Lower lobe of right lung (tissue), 2 donors: Measurements from ENCODE around the gene BCKDK. TPM values are rescaled to one million over a fixed set of nuclear protein-coding genes. Genes with fewer than 3 reads are reported as not detected.

ENCODE experiments used
- ATAC-seq, 2 donors: fragments of 200-7000 bp; cut with Tn5 transposase; one replicate each; pipeline ENCODE4 v1.9.1; 2020 to 2022; ENCODE audit warnings: mild to moderate bottlenecking in 2 of 2, moderate library complexity in 2 of 2
- DNase-seq: peaks from one replicate; pipeline ENCODE4 v3.0.0-alpha.2; 2020
- H3K27ac ChIP-seq: fragments of 200-600 bp; one replicate; pipeline ENCODE4 v1.8.0; 2022
- H3K27me3 ChIP-seq: fragments of 200-600 bp; one replicate; pipeline ENCODE4 v1.8.0; 2022; ENCODE audit warnings: low read depth
- H3K36me3 ChIP-seq: fragments of 200-600 bp; one replicate; pipeline ENCODE4 v1.8.0; 2022; ENCODE audit warnings: mild to moderate bottlenecking
- H3K4me1 ChIP-seq: fragments of 200-600 bp; one replicate; pipeline ENCODE4 v1.8.0; 2022
- H3K4me3 ChIP-seq: fragments of 200-600 bp; one replicate; pipeline ENCODE4 v1.8.0; 2022; ENCODE audit warnings: mild to moderate bottlenecking
- H3K9me3 ChIP-seq: fragments of 200-600 bp; one replicate; pipeline ENCODE4 v1.8.0; 2022
- CTCF ChIP-seq: fragments of 200-600 bp; IDR thresholded peaks from one replicate; pipeline ENCODE4 v1.8.0; 2022; ENCODE audit warnings: antibody characterized with exemption, mild to moderate bottlenecking
- intact Hi-C: fragments of 100-400 bp; cut with DNase I; formaldehyde crosslinking; loops from one replicate; pipeline ENCODE4 v1.11.0; 2022
- total RNA-seq: library from RNA; stranded (reverse); fragmentation: NEBNext Ultra II Directional; extraction: Animal tissue kit (Norgen Biotek cat#: 25700); gene quantifications from one replicate; pipeline ENCODE4 v1.2.1, GENCODE V29; 2021
- donor health status: DM: no; HTN: yes; CAD: no; lungs with severe emphysema.

BCKDK gene
- total RNA-seq, 1 donor from 2014 or later: 37.6 TPM

GRCh38 chr16:31064882-31065461 is 43.2 kb upstream of the BCKDK start:
- Histone ChIP-seq H3K4me3 (no peak overlapping the region), H3K4me1 (peaks cover 13% of the 10 kb centered on the region), H3K27me3 (no peaks in the 10 kb centered on the region), H3K9me3 (no peaks in the 10 kb centered on the region), H3K36me3 (peaks cover 33% of the 10 kb centered on the region), H3K27ac (peak overlapping the region; percentile 64)
- intact Hi-C loops: no loop called here
- peak; percentile 68 to 74 for ATAC-seq
- no peak for DNase-seq
- no peak for TF ChIP-seq CTCF

- no peak for DNase-seq
- TF ChIP-seq CTCF: no peak
- no peaks in the 10 kb centered on the region for H3K9me3 ChIP-seq
- peaks cover 12% of the 10 kb centered on the region for H3K36me3 ChIP-seq
- peaks cover 23% of the 10 kb centered on the region for H3K4me1 ChIP-seq
- H3K27me3 ChIP-seq: no peaks in the 10 kb centered on the region
- no peak overlapping the region for H3K27ac ChIP-seq
- no peak overlapping the region for H3K4me3 ChIP-seq
- ATAC-seq: no peak
- intact Hi-C loops: no loop called here
Observed at GRCh38 chr16:31067342-31067741, 40.8 kb upstream of the BCKDK start.

GRCh38 chr16:31071861-31072260 is 36.3 kb upstream of the BCKDK start:
- Histone ChIP-seq H3K4me3 (peak overlapping the region; percentile 99), H3K36me3 (peaks cover 9% of the 10 kb centered on the region), H3K27ac (peak overlapping the region; percentile 97), H3K9me3 (no peaks in the 10 kb centered on the region), H3K27me3 (no peaks in the 10 kb centered on the region), H3K4me1 (peaks cover 24% of the 10 kb centered on the region)
- DNase-seq: no peak
- no peak for TF ChIP-seq CTCF
- ATAC-seq: no peak
- intact Hi-C loops: no loop called here

GRCh38 chr16:31072540-31073141 is 35.5 kb upstream of the BCKDK start:
- no peak for DNase-seq

More at GRCh38 chr16:31072540-31073141, 35.5 kb upstream of the BCKDK start:
- Histone ChIP-seq H3K9me3 (no peaks in the 10 kb centered on the region), H3K27ac (peak overlapping the region; percentile 97), H3K4me1 (peaks cover 24% of the 10 kb centered on the region), H3K36me3 (peaks cover 17% of the 10 kb centered on the region), H3K27me3 (no peaks in the 10 kb centered on the region), H3K4me3 (peak overlapping the region; percentile 99)
- no peak for TF ChIP-seq CTCF
- intact Hi-C loops: no loop called here
- ATAC-seq: no peak
